Measurements from ENCODE around the gene MRPL23.

The MRPL23 gene

GRCh38 chr11:1994121-1994520 lies 47.0 kb downstream of the MRPL23 start:
- Histone ChIP-seq H3K27ac (no peak overlapping the region), H3K4me3 (ENCODE audit: low read depth in 1 of 2, low read length in 1 of 2) (no peak overlapping the region), H3K9me3 (no peaks in the 10 kb centered on the region), H3K36me3 (no peaks in the 10 kb centered on the region), H3K4me1 (ENCODE audit: control insufficient read depth in 1 of 2, insufficient read depth in 1 of 2, low read depth in 1 of 2, low read length in 1 of 2) (no peaks in the 10 kb centered on the region), H3K27me3 (no peaks in the 10 kb centered on the region)
- TF ChIP-seq CTCF (IDR thresholded peaks at IDR 0.05): no peak

GRCh38 chr11:1997755-1998154 lies 50.6 kb downstream of the MRPL23 start, which contains the start of gene H19:
Gene H19, minus strand, starts transcription at chr11:1997842.
- TF ChIP-seq CTCF (IDR thresholded peaks at IDR 0.05): no peak
- H3K27me3 ChIP-seq: no peaks in the 10 kb centered on the region
- no peaks in the 10 kb centered on the region for H3K9me3 ChIP-seq
- no peak within 1 kb of the TSS for H3K4me3 ChIP-seq (ENCODE audit: low read depth in 1 of 2, low read length in 1 of 2)
- H3K27ac ChIP-seq: no peak within 1 kb of the TSS
- no peaks in the 10 kb centered on the region for H3K36me3 ChIP-seq
- no peaks in the 10 kb centered on the region for H3K4me1 ChIP-seq (ENCODE audit: control insufficient read depth in 1 of 2, insufficient read depth in 1 of 2, low read depth in 1 of 2, low read length in 1 of 2)

GRCh38 chr11:1998290-1998689 lies 51.2 kb downstream of the MRPL23 start:
- no peak overlapping the region for H3K27ac ChIP-seq
- H3K27me3 ChIP-seq: no peaks in the 10 kb centered on the region
- H3K4me1 ChIP-seq (ENCODE audit: control insufficient read depth in 1 of 2, insufficient read depth in 1 of 2, low read depth in 1 of 2, low read length in 1 of 2): no peaks in the 10 kb centered on the region
- H3K4me3 ChIP-seq (ENCODE audit: low read depth in 1 of 2, low read length in 1 of 2): no peak overlapping the region
- H3K9me3 ChIP-seq: no peaks in the 10 kb centered on the region
- TF ChIP-seq CTCF (IDR thresholded peaks at IDR 0.05): no peak
- H3K36me3 ChIP-seq: no peaks in the 10 kb centered on the region

GRCh38 chr11:1998861-1999260 lies 51.7 kb downstream of the MRPL23 start:
- Histone ChIP-seq H3K36me3 (no peaks in the 10 kb centered on the region), H3K4me3 (ENCODE audit: low read depth in 1 of 2, low read length in 1 of 2) (no peak overlapping the region), H3K4me1 (ENCODE audit: control insufficient read depth in 1 of 2, insufficient read depth in 1 of 2, low read depth in 1 of 2, low read length in 1 of 2) (no peaks in the 10 kb centered on the region), H3K27me3 (no peaks in the 10 kb centered on the region), H3K9me3 (no peaks in the 10 kb centered on the region), H3K27ac (no peak overlapping the region)
- no peak for TF ChIP-seq CTCF (IDR thresholded peaks at IDR 0.05)

- Histone ChIP-seq H3K27me3 (no peaks in the 10 kb centered on the region), H3K4me1 (ENCODE audit: control insufficient read depth in 1 of 2, insufficient read depth in 1 of 2, low read depth in 1 of 2, low read length in 1 of 2) (no peaks in the 10 kb centered on the region), H3K4me3 (ENCODE audit: low read depth in 1 of 2, low read length in 1 of 2) (no peak overlapping the region), H3K9me3 (no peaks in the 10 kb centered on the region), H3K27ac (no peak overlapping the region), H3K36me3 (no peaks in the 10 kb centered on the region)
- no peak for TF ChIP-seq CTCF (IDR thresholded peaks at IDR 0.05)
Observed at GRCh38 chr11:2002042-2002776, 55.1 kb downstream of the MRPL23 start.

Data from neutrophil (primary cell).